Activated CD4-positive, alpha-beta T cell treated with anti-CD3 and anti-CD28 coated beads for 48 hours (primary cell): ENCODE measurements around the gene PRKCD.

Experiments
- DNase-seq: peaks from one replicate; pipeline ENCODE4 v3.0.0-alpha.2; 2020

Gene PRKCD

GRCh38 chr3:53221827-53222182 lies 60.8 kb downstream of the PRKCD start:
- no peak for DNase-seq

GRCh38 chr3:53222183-53222901 lies 61.3 kb downstream of the PRKCD start:
- no peak for DNase-seq

GRCh38 chr3:53223025-53223424 lies 62.0 kb downstream of the PRKCD start:
- no peak for DNase-seq

DNA sequence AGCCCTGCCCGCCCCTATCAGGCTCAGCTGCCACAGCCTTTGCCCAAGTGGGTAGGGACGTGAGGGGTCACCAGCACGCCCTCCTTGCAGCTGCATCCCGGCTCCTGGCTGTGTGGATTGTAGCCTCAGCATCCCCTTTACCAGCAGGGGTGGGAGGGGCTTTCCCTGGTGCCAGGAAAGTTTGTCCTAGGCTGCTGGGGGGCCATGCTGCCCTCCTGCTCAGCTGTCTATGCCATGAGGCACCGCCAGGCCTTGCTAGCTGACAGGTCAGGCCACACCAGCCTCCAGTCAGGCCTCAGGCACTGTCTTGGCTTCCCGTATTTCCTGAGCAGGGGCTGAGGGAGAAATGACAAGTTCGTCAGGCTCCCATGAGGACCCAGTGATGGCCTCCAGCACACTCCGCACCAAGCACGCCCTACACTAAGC lies 62.5 kb downstream of the PRKCD start:
- DNase-seq = no peak

GRCh38 chr3:53224026-53224425 lies 63.0 kb downstream of the PRKCD start:
- DNase-seq = no peak

DNA sequence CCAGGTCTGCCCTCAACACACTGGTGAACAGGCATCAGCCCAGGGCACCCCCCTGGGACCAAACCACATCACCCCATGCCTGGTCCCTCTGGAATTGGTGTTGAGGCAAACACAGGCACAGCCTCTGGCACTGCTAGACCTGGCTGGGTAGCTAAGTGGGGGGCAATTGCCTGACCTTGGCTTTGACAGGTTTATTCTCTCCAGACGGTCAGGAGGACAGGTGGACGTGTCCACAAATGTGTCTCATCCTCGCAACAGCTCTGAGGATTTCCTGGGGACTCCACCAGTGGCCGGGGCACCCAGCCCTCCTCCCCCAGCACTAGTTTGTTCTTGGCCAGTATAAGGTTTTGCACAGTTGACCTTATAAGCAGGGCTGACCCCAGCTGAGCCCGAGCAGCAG lies 63.5 kb downstream of the PRKCD start:
- no peak for DNase-seq

- no peak for DNase-seq
Observed at GRCh38 chr3:53225181-53225580, 64.2 kb downstream of the PRKCD start.

- DNase-seq = no peak
Observed at GRCh38 chr3:53225651-53226050, 64.6 kb downstream of the PRKCD start.

DNA sequence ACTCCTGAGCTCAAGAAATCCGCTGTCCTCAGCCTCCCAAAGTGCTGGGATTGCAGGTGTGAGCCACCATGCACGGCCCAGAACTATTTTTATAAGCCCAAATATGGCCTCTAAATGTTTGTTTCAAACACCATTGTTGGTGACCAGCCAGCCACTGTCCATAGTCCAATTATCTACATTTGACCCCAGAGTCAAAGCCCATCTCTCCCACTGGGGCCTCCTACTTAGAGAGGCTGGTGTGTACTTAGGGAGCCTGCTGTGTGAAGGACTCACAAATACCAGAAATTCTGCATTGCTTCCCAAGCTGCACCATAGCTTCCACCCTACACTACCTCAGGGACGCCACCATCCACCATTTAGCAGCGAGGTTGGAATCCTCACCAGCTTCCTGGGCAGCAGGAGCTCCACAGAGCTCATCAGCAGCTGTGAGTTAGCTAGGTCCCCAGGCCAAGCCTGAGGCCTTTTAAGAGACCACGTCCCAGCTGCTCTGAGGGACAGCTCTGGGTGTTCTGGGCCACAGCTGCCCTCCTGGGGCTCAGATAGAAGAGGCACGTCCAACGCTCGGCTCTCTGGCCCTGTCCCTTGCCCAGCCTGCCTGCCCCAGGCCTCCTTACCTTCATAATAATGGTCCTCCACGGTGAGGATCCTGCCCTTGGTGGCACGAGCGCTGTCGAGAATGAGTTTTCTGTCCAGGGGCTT lies 65.3 kb downstream of the PRKCD start:
- no peak for DNase-seq

GRCh38 chr3:53226841-53227407 lies 65.9 kb downstream of the PRKCD start:
- no peak for DNase-seq

- DNase-seq = no peak
Observed at GRCh38 chr3:53227993-53228885, 67.2 kb downstream of the PRKCD start.

DNA sequence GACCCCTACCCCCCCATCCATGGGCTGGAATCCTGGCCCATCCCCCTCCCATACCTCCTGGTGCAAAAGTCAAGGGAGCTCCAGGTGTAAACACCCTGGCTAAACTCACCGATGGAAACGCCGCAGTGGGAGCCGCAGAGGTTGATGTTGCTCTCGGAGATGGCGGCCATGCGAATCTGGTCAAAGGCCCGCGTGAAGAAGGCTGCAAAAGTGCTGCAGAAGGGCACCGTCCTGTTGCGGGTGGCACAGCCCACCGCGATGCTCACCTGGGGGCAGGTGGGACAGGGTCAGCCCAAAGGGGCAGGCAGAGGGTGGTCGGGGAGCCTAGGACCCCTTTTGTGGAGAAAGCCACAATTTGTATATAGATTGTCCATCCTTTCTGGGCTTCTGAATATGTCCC lies 68.2 kb downstream of the PRKCD start:
- DNase-seq = no peak

- DNase-seq = no peak
Observed at GRCh38 chr3:53229606-53230005, 68.6 kb downstream of the PRKCD start.

DNA sequence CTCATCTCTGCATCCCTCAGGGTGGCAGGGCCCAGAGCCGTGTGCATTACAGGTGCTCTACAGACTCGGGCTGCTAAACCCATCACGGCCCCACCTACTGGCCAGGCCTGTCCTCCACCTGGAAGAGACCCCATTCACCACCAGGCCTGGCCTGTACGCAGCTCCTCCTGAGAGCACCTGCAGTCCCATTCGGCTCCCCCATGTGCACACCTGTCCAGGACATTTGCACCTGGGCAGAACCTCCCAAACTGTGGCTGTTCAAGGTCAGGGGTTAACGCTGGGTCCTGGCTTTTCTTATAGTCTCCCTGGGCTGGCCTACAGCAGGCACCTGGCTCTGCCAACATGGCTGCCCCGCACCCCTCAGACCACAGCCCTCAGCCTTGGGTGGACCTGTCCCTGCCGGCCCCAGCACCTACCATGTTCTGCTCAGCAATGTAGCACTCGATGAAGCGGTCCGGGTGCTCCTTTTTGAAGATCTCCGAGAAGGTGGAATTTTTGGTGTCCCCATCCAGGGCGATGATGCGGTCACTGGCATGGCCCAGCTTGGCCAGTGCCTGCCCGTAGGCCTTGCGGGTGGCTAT lies 69.1 kb downstream of the PRKCD start:
- DNase-seq = no peak

- no peak for DNase-seq
Observed at GRCh38 chr3:53230789-53231188, 69.8 kb downstream of the PRKCD start.

- no peak for DNase-seq
Observed at GRCh38 chr3:53231532-53232511, 70.8 kb downstream of the PRKCD start.

DNA sequence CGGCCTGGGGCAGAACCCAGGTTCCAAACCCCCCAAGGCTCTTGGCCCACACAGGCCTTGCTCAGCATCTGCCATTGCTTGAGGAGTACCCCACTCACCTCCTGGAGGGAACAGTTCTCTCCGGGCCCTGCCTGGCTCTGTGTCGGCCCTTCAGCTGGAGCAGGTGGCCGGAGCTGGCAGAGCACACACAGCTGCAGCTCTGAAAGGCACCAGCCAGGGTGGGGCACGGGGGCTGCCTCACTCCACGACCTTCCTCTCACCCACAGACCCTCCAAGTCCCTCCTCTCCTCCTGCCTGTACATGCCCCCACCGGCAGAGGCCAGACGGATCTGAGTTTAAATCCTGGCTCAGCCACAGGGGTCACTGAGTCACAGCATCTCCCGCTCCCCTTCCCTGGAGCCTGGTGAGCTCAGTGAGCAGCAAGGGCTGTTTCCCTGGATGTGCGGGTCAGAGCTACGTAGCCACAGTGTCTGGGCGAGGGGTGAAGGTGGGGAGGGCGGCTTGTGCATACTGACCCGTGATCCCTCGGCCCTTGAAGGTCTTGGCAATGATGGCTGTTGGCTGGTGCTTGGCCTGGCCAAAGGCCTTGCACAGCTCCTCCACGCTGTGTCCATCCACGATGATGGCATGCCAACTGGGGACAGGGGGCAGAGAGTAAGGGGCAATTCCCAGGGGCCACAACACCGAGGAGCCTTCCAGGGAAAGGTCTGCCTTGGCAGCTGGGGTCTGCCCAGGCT lies 71.8 kb downstream of the PRKCD start:
- DNase-seq = no peak

- DNase-seq = no peak
Observed at GRCh38 chr3:53234130-53234840, 73.3 kb downstream of the PRKCD start.

GRCh38 chr3:53234841-53235232 lies 73.8 kb downstream of the PRKCD start:
- DNase-seq = no peak

GRCh38 chr3:53235545-53235944 lies 74.5 kb downstream of the PRKCD start:
- no peak for DNase-seq
